HCT116 (cell line): Measurements from ENCODE around the gene MEPCE. TPM values are rescaled to one million over a fixed set of nuclear protein-coding genes. Genes with fewer than 3 reads are reported as not detected.

ENCODE experiments used
- ATAC-seq: fragments of 200-7000 bp; cut with Tn5 transposase; 2 replicates; pipeline ENCODE4 v1.9.1; 2020; ENCODE audit warnings: mild to moderate bottlenecking, moderate library complexity
- BruUV-seq: library from RNA; stranded (reverse); fragments of 400-500 nt; replicated peaks from 2 replicates; lab custom pipeline; 2021; lab: Mats Ljungman, UMichigan
- CTCF ChIA-PET: fragments of 300-600 bp; sonication (Branson Sonifier 250); formaldehyde crosslinking; loops from one replicate; lab custom pipeline; 2021; ENCODE audit warnings: antibody characterized with exemption; lab: Charles Lee
- POLR2A ChIA-PET: fragments of 300-600, 350-600 bp; sonication (Branson Sonifier 250); formaldehyde crosslinking; loops from one replicate; lab custom pipeline; 2021; ENCODE audit warnings: antibody characterized with exemption; lab: Charles Lee
- RAD21 ChIA-PET, 2 experiments: fragments of 300-600 bp; sonication (Branson Sonifier 250); formaldehyde crosslinking; loops; one replicate each; lab custom pipeline; 2023; ENCODE audit warnings: low total read pairs in 2 of 2; ENCODE audit not compliant: uncharacterized antibody in 2 of 2, unreplicated experiment in 2 of 2, low non-redundant PET in 1 of 2; lab: Charles Lee
- DNase-seq: peaks from one replicate; pipeline ENCODE4 v3.0.0-alpha.2; 2010; ENCODE audit warnings: low read depth, low spot score
- H2AFZ ChIP-seq: fragments of 200-600 bp; shearing (Covaris generic), sonication (generic); 2 replicates; pipeline ENCODE4 v1.6.1; 2017; ENCODE audit warnings: low read depth, mixed run types, mixed read lengths, antibody characterized with exemption, low read length; ENCODE audit not compliant: poor library complexity, severe bottlenecking
- H3K27ac ChIP-seq: 2 replicates; pipeline ENCODE4 v1.5.1; 2012; ENCODE audit warnings: low read depth, low read length
- H3K27me3 ChIP-seq: fragments of 200-600 bp; sonication (generic); 2 replicates; pipeline ENCODE4 v1.6.1; 2016; ENCODE audit warnings: mixed run types, low read length, mixed read lengths; ENCODE audit not compliant: insufficient read depth
- H3K36me3 ChIP-seq, 2 experiments: fragments of 200-500 bp in 1 of 2; fragments of 200-600 bp in 1 of 2; sonication (Bioruptor generic) in 1 of 2; sonication (generic) in 1 of 2; 2 replicates each; pipeline versions ENCODE4 v1.5.1 to v1.6.1; 2014 to 2016; ENCODE audit warnings: low read length in 2 of 2, inconsistent platforms in 1 of 2, mixed read lengths in 1 of 2, mixed run types in 1 of 2; ENCODE audit not compliant: insufficient read depth in 2 of 2, control insufficient read depth in 1 of 2
- H3K4me1 ChIP-seq, 2 experiments: fragments of 200-600 bp in 1 of 2; sonication (generic) in 1 of 2; 2 replicates each; pipeline versions ENCODE4 v1.5.1 to v1.6.1; 2012 to 2017; ENCODE audit warnings: low read length in 2 of 2, inconsistent platforms in 1 of 2, mild to moderate bottlenecking in 1 of 2, mixed read lengths in 1 of 2, mixed run types in 1 of 2, moderate library complexity in 1 of 2; ENCODE audit not compliant: insufficient read depth in 2 of 2, control insufficient read depth in 1 of 2
- H3K4me2 ChIP-seq: fragments of 200-600 bp; sonication (generic); 2 replicates; pipeline ENCODE4 v1.6.1; 2017; ENCODE audit warnings: mixed run types, low read length, mixed read lengths
- H3K4me3 ChIP-seq, 2 experiments: fragments of 200-600 bp in 1 of 2; sonication (generic) in 1 of 2; replicated peaks in 1 of 2; 2 replicates each; pipeline ENCODE4 v1.5.1; 2011 to 2016; ENCODE audit warnings: low read length in 2 of 2, control low read depth in 1 of 2, low read depth in 1 of 2, mild to moderate bottlenecking in 1 of 2, mixed read lengths in 1 of 2, mixed run types in 1 of 2
- H3K79me2 ChIP-seq: fragments of 200-600 bp; sonication (generic); 2 replicates; pipeline ENCODE4 v1.6.1; 2017; ENCODE audit warnings: mild to moderate bottlenecking, mixed run types, low read length, moderate library complexity, mixed read lengths; ENCODE audit not compliant: insufficient read depth
- H3K9ac ChIP-seq: fragments of 200-600 bp; sonication (generic); 2 replicates; pipeline ENCODE4 v1.6.1; 2016; ENCODE audit warnings: low read length, mixed read lengths
- H3K9me2 ChIP-seq: fragments of 200-600 bp; sonication (generic), shearing (Covaris generic); 2 replicates; pipeline ENCODE4 v1.6.1; 2017; ENCODE audit warnings: mixed run types, mild to moderate bottlenecking, moderate library complexity; ENCODE audit not compliant: insufficient read depth
- H3K9me3 ChIP-seq, 2 experiments: fragments of 200-500 bp in 1 of 2; fragments of 200-600 bp in 1 of 2; sonication (Bioruptor generic) in 1 of 2; sonication (generic) in 1 of 2; 2 replicates each; pipeline ENCODE4 v1.6.1; 2014 to 2017; ENCODE audit warnings: low read length in 2 of 2, mixed read lengths in 2 of 2, inconsistent platforms in 1 of 2, low read depth in 1 of 2, mild to moderate bottlenecking in 1 of 2, mixed run types in 1 of 2, moderate library complexity in 1 of 2; ENCODE audit not compliant: control insufficient read depth in 1 of 2, insufficient read depth in 1 of 2
- H4K20me1 ChIP-seq: fragments of 200-600 bp; sonication (generic), shearing (Covaris generic); 2 replicates; pipeline ENCODE4 v1.6.1; 2017; ENCODE audit warnings: mixed run types, mild to moderate bottlenecking, moderate library complexity; ENCODE audit not compliant: insufficient read depth
- CEBPB ChIP-seq: IDR thresholded peaks from 2 replicates; pipeline ENCODE4 v1.6.1; 2012; ENCODE audit warnings: low read depth
- EZH2 ChIP-seq: fragments of 200-600 bp; sonication (generic); IDR thresholded peaks from 2 replicates; pipeline ENCODE4 v1.6.1; 2017; ENCODE audit warnings: antibody characterized with exemption, mixed run types
- FOSL1 ChIP-seq: IDR thresholded peaks from 2 replicates; pipeline ENCODE4 v1.6.1; 2012; ENCODE audit warnings: low read depth
- JUND ChIP-seq: IDR thresholded peaks from 2 replicates; pipeline ENCODE4 v1.6.1; 2012
- POLR2AphosphoS5 ChIP-seq: IDR thresholded peaks from 2 replicates; pipeline ENCODE4 v1.6.1; 2011; ENCODE audit warnings: mild to moderate bottlenecking, low read depth, low read length, moderate library complexity
- RAD21 ChIP-seq: IDR thresholded peaks from 2 replicates; pipeline ENCODE4 v1.6.1; 2012; ENCODE audit warnings: low read depth, mild to moderate bottlenecking
- SIN3A ChIP-seq: IDR thresholded peaks from 2 replicates; pipeline ENCODE4 v1.6.1; 2012; ENCODE audit warnings: low read depth
- SP1 ChIP-seq: IDR thresholded peaks from 2 replicates; pipeline ENCODE4 v1.6.1; 2012; ENCODE audit warnings: low read depth
- SRF ChIP-seq: IDR thresholded peaks from 2 replicates; pipeline ENCODE4 v1.6.1; 2012; ENCODE audit warnings: low read depth
- TCF7L2 ChIP-seq: IDR thresholded peaks from 2 replicates; pipeline ENCODE4 v1.7.0; 2011; ENCODE audit warnings: borderline replicate concordance, inconsistent platforms; ENCODE audit not compliant: insufficient read depth, insufficient read length; ENCODE audit errors: extremely low read depth
- YY1 ChIP-seq: IDR thresholded peaks from 2 replicates; pipeline ENCODE4 v1.6.1; 2011; ENCODE audit warnings: low read length, low read depth, moderate library complexity, mild to moderate bottlenecking; ENCODE audit not compliant: insufficient replicate concordance; ENCODE audit errors: extremely low read depth
- ZFX ChIP-seq: fragments of 450-650 bp; IDR thresholded peaks from 2 replicates; pipeline ENCODE4 v1.6.1; 2017
- intact Hi-C: fragments of 100-400 bp; cut with micrococcal nuclease; formaldehyde crosslinking; loops from 2 replicates; pipeline ENCODE4 v1.10.0; 2022
- total RNA-seq: library from RNA; stranded (reverse); gene quantifications from one replicate; pipeline ENCODE4 v1.2.1, GENCODE V29; 2021; ENCODE audit not compliant: unreplicated experiment
- TF ChIP-seq, protein P1 (sequence below): IDR thresholded peaks from 2 replicates; pipeline ENCODE4 v1.6.1; 2012
- TF ChIP-seq, protein P2 (sequence below): IDR thresholded peaks from 2 replicates; pipeline ENCODE4 v1.6.1; 2012; ENCODE audit warnings: low read depth
- TF ChIP-seq, protein P3 (sequence below): IDR thresholded peaks from 2 replicates; pipeline ENCODE4 v1.6.1; 2012
- TF ChIP-seq, protein P4 (sequence below), 3 experiments: fragments of 200-600 bp in 1 of 3; sonication (generic) in 1 of 3; IDR thresholded peaks in 2 of 3; conservative IDR thresholded peaks in 1 of 3; 2 replicates each; pipeline ENCODE4 v1.5.1; 2012 to 2017; ENCODE audit warnings: low read depth in 2 of 3, low read length in 2 of 3, antibody characterized with exemption in 1 of 3, borderline replicate concordance in 1 of 3, control low read depth in 1 of 3, mild to moderate bottlenecking in 1 of 3, mixed read lengths in 1 of 3, mixed run types in 1 of 3, moderate library complexity in 1 of 3; ENCODE audit not compliant: insufficient read depth in 1 of 3

The MEPCE gene
- total RNA-seq, 1 experiment from 2014 or later, result 44.4 TPM

DNA sequence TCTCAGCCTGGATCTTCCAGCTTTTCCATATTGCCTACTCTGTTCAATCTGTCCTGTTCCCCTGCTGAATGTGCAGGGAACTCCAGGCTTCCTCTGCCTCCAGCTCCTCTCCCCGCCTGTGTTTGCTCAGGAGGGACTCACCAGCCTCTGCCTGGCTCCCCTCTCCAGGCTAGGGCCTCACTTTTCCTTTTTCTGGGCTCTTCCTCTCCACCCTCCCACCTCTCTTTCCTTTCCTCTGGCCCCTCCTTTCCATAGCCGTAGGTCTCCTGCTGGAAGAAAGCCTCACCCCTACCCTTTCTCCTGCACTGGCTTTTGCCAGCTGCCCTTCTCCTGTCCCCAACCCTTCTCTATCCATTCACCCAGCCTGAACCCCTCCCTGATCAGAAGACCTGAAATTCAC lies 31.4 kb upstream of the MEPCE start:
- POLR2A ChIA-PET, result no interaction called here
- DNase-seq (no peak), ATAC-seq (no peak)
- intact Hi-C loops, result no loop called here
- Histone ChIP-seq H3K4me2 (no peak overlapping the region), H4K20me1 (no peaks in the 10 kb centered on the region), H3K4me3 (no peak overlapping the region), H3K9me3 (no peaks in the 10 kb centered on the region), H3K9ac (no peak overlapping the region), H3K4me1 (no peaks in the 10 kb centered on the region), H3K27ac (no peak overlapping the region), H3K27me3 (no peaks in the 10 kb centered on the region), H2AFZ (no peak overlapping the region), H3K79me2 (no peaks in the 10 kb centered on the region), H3K36me3 (no peaks in the 10 kb centered on the region), H3K9me2 (no peaks in the 10 kb centered on the region)
- CTCF ChIA-PET, result interaction anchor here (1.6 kb wide), 1 partner anchor 9 kb away, joined by 3 read pairs; no protein-coding TSS in a partner anchor
- TF ChIP-seq SRF (no peak), CEBPB (no peak), ZFX (no peak), YY1 (no peak), SP1 (no peak), SIN3A (no peak)
- RAD21 ChIA-PET, result no interaction called here
- BruUV-seq, result no TSS peak

DNA sequence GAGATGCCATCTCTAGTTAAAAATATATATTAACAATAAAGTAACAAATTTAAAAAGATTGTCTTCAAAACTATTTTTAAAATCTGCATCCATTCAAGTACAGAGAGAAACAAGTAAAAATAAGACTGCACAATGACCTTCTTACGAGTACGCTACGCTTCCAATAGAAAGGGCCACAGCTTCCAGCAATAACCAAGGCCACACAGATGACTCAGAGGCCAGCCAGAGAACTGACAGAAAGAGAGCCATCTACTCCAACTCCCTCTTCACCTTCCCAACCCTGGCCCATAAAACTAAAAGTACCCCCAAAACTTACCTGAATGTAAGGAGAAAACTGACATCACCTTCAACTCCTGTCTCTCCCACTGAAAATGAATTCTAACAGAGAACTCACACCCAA lies 29.6 kb upstream of the MEPCE start:
- ChIA-PET POLR2A (no interaction called here), CTCF (no interaction called here), RAD21 (no interaction called here)
- H3K79me2 ChIP-seq, result no peaks in the 10 kb centered on the region
- no TSS peak for BruUV-seq
- no peak overlapping the region for H3K4me2 ChIP-seq
- no peaks in the 10 kb centered on the region for H3K27me3 ChIP-seq
- no peaks in the 10 kb centered on the region for H3K9me2 ChIP-seq
- intact Hi-C loops, result loop anchor here (10.0 kb wide), 1 partner anchor 205 kb away; no protein-coding TSS in a partner anchor
- ATAC-seq (no peak), DNase-seq (no peak)
- H4K20me1 ChIP-seq, result no peaks in the 10 kb centered on the region
- H3K9me3 ChIP-seq, result no peaks in the 10 kb centered on the region
- no peak overlapping the region for H3K4me3 ChIP-seq
- no peak overlapping the region for H3K9ac ChIP-seq
- H3K27ac ChIP-seq, result no peak overlapping the region
- H2AFZ ChIP-seq, result no peak overlapping the region
- H3K4me1 ChIP-seq, result no peaks in the 10 kb centered on the region
- no peaks in the 10 kb centered on the region for H3K36me3 ChIP-seq
- TF ChIP-seq, protein P1, sequence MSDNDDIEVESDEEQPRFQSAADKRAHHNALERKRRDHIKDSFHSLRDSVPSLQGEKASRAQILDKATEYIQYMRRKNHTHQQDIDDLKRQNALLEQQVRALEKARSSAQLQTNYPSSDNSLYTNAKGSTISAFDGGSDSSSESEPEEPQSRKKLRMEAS, result no peak
- TF ChIP-seq FOSL1, result no peak
- TF ChIP-seq YY1, result no peak
- TF ChIP-seq JUND, result no peak
- no peak for TF ChIP-seq TCF7L2
- TF ChIP-seq SP1, result no peak
- TF ChIP-seq, protein P2, sequence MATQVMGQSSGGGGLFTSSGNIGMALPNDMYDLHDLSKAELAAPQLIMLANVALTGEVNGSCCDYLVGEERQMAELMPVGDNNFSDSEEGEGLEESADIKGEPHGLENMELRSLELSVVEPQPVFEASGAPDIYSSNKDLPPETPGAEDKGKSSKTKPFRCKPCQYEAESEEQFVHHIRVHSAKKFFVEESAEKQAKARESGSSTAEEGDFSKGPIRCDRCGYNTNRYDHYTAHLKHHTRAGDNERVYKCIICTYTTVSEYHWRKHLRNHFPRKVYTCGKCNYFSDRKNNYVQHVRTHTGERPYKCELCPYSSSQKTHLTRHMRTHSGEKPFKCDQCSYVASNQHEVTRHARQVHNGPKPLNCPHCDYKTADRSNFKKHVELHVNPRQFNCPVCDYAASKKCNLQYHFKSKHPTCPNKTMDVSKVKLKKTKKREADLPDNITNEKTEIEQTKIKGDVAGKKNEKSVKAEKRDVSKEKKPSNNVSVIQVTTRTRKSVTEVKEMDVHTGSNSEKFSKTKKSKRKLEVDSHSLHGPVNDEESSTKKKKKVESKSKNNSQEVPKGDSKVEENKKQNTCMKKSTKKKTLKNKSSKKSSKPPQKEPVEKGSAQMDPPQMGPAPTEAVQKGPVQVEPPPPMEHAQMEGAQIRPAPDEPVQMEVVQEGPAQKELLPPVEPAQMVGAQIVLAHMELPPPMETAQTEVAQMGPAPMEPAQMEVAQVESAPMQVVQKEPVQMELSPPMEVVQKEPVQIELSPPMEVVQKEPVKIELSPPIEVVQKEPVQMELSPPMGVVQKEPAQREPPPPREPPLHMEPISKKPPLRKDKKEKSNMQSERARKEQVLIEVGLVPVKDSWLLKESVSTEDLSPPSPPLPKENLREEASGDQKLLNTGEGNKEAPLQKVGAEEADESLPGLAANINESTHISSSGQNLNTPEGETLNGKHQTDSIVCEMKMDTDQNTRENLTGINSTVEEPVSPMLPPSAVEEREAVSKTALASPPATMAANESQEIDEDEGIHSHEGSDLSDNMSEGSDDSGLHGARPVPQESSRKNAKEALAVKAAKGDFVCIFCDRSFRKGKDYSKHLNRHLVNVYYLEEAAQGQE, result no peak
- no peak for TF ChIP-seq SRF
- TF ChIP-seq, protein P3, sequence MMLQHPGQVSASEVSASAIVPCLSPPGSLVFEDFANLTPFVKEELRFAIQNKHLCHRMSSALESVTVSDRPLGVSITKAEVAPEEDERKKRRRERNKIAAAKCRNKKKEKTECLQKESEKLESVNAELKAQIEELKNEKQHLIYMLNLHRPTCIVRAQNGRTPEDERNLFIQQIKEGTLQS, result no peak
- no peak for TF ChIP-seq SIN3A
- TF ChIP-seq RAD21, result no peak
- no peak for TF ChIP-seq EZH2
- TF ChIP-seq, protein P4, sequence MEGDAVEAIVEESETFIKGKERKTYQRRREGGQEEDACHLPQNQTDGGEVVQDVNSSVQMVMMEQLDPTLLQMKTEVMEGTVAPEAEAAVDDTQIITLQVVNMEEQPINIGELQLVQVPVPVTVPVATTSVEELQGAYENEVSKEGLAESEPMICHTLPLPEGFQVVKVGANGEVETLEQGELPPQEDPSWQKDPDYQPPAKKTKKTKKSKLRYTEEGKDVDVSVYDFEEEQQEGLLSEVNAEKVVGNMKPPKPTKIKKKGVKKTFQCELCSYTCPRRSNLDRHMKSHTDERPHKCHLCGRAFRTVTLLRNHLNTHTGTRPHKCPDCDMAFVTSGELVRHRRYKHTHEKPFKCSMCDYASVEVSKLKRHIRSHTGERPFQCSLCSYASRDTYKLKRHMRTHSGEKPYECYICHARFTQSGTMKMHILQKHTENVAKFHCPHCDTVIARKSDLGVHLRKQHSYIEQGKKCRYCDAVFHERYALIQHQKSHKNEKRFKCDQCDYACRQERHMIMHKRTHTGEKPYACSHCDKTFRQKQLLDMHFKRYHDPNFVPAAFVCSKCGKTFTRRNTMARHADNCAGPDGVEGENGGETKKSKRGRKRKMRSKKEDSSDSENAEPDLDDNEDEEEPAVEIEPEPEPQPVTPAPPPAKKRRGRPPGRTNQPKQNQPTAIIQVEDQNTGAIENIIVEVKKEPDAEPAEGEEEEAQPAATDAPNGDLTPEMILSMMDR (IDR thresholded peaks at IDR 0.05 in 2 of 3, conservative IDR thresholded peaks at IDR 0.05 in 1 of 3; ENCODE audit: borderline replicate concordance in 1 of 3, insufficient read depth in 1 of 3, low read depth in 2 of 3, low read length in 2 of 3), result no peak
- no peak for TF ChIP-seq POLR2AphosphoS5
